CD4-positive, alpha-beta T cell treated with Interleukin-15 for 1 hour (primary cell): ENCODE data around the gene PAXX.
"Not testable (repeated sequence)": the region's sequence is repeated elsewhere in the genome, so short reads cannot be mapped to it uniquely, and the experiment has no call there.

Source experiments
- DNase-seq: peaks from one replicate; pipeline ENCODE4 v3.0.0-alpha.2; 2020

PAXX gene

GRCh38 chr9:137019891-137020683 lies 27.9 kb downstream of the PAXX start:
- DNase-seq: no peak

GRCh38 chr9:137020771-137021567 lies 28.7 kb downstream of the PAXX start:
- DNase-seq: no peak

- no peak for DNase-seq
These were observed 29.4 kb downstream of the PAXX start for GRCh38 chr9:137021568-137021978.

GRCh38 chr9:137021979-137022661 lies 29.9 kb downstream of the PAXX start:
- DNase-seq: peak; percentile 77

- DNase-seq: no peak
These were observed 30.4 kb downstream of the PAXX start for GRCh38 chr9:137022662-137023008.

GRCh38 chr9:137023157-137023556 lies 30.9 kb downstream of the PAXX start:
- DNase-seq: no peak

- no peak for DNase-seq
These were observed 31.4 kb downstream of the PAXX start for GRCh38 chr9:137023583-137023991.

GRCh38 chr9:137025517-137025966 lies 33.3 kb downstream of the PAXX start:
- DNase-seq: peak; percentile 60

GRCh38 chr9:137026384-137026783 lies 34.2 kb downstream of the PAXX start:
- DNase-seq: no peak

GRCh38 chr9:137026828-137027227 lies 34.6 kb downstream of the PAXX start:
- DNase-seq: no peak

GRCh38 chr9:137027369-137028262 lies 35.4 kb downstream of the PAXX start, which contains the start of gene ABCA2:
Gene ABCA2, minus strand, starts transcription at chr9:137028237. Its CDS starts 97 bp downstream, at chr9:137028140.
- DNase-seq: no peak

- peak; percentile 69 for DNase-seq
These were observed 36.2 kb downstream of the PAXX start for GRCh38 chr9:137028263-137029057.

- DNase-seq: peak; percentile 70
These were observed 37.1 kb downstream of the PAXX start for GRCh38 chr9:137029058-137029936.

GRCh38 chr9:137030006-137030405 lies 37.8 kb downstream of the PAXX start:
- DNase-seq: no peak

GRCh38 chr9:137030538-137031527 lies 38.6 kb downstream of the PAXX start:
- peak; percentile 67 for DNase-seq

- DNase-seq: peak; percentile 61
These were observed 39.9 kb downstream of the PAXX start, which contains the start of gene FUT7 for GRCh38 chr9:137031904-137032640. Gene FUT7, minus strand, starts transcription at chr9:137032088. Its CDS starts 97 bp downstream, at chr9:137031991.

GRCh38 chr9:137032858-137033257 lies 40.6 kb downstream of the PAXX start:
- peak; percentile 74 for DNase-seq

- DNase-seq: not testable (repeated sequence)
These were observed 41.3 kb downstream of the PAXX start for GRCh38 chr9:137033481-137033880.
